Body of pancreas (tissue), 4 donors: Measurements from ENCODE around the gene EIF3K.

ENCODE experiments used
- CTCF ChIP-seq, 7 experiments: fragments of 450-650 bp in 4 of 7; fragments of 200-600 bp in 3 of 7; sonication (generic) in 3 of 7; IDR thresholded peaks; one replicate each; pipeline ENCODE4 v1.5.1; 2016 to 2019; ENCODE audit warnings: antibody characterized with exemption in 7 of 7
- POLR2A ChIP-seq, 3 donors: fragments of 450-650 bp; IDR thresholded peaks; one replicate each; pipeline ENCODE4 v1.6.1; 2016; ENCODE audit warnings: antibody characterized with exemption in 3 of 3, mild to moderate bottlenecking in 2 of 3

- no peak for TF ChIP-seq POLR2A (IDR thresholded peaks at IDR 0.05)
- TF ChIP-seq CTCF (IDR thresholded peaks at IDR 0.05) = no peak
These were observed 25.7 kb downstream of the EIF3K start for GRCh38 chr19:38644719-38645118.
